Tibial nerve (tissue), 4 donors: ENCODE measurements around the gene C6orf15. TPM values are rescaled to one million over a fixed set of nuclear protein-coding genes. Genes with fewer than 3 reads are reported as not detected.

ENCODE experiments used
- DNase-seq, 2 donors: peaks; one replicate each; pipeline ENCODE4 v3.0.0-alpha.2; 2019; ENCODE audit warnings: low spot score in 2 of 2
- H3K27ac ChIP-seq, 4 donors: fragments of 200-600 bp; sonication (generic) in 3 of 4; one replicate each; pipeline ENCODE4 v1.5.1; 2017 to 2019; ENCODE audit warnings: mild to moderate bottlenecking in 1 of 4
- H3K27me3 ChIP-seq, 2 donors: fragments of 200-600 bp; sonication (generic) in 1 of 2; one replicate each; pipeline versions ENCODE4 v1.5.1 to v1.6.0; 2017 to 2019
- H3K36me3 ChIP-seq, 3 donors: fragments of 200-600 bp; sonication (generic); one replicate each; pipeline ENCODE4 v1.5.1; 2018 to 2019
- H3K4me1 ChIP-seq, 4 donors: fragments of 200-600 bp; sonication (generic) in 3 of 4; one replicate each; pipeline ENCODE4 v1.5.1; 2017 to 2019
- H3K4me3 ChIP-seq, 4 donors: fragments of 200-600 bp; sonication (generic) in 3 of 4; one replicate each; pipeline ENCODE4 v1.5.1; 2017 to 2019; ENCODE audit warnings: mild to moderate bottlenecking in 1 of 4, moderate library complexity in 1 of 4
- H3K9me3 ChIP-seq, 4 donors: fragments of 200-600 bp; sonication (generic) in 3 of 4; one replicate each; pipeline ENCODE4 v1.5.1; 2017 to 2019
- EP300 ChIP-seq, 2 donors: sonication (generic); formaldehyde crosslinking; IDR thresholded peaks; one replicate each; pipeline ENCODE4 v1.6.1; 2017; ENCODE audit warnings: antibody characterized with exemption in 2 of 2, mild to moderate bottlenecking in 1 of 2
- POLR2A ChIP-seq, 2 donors: fragments of 450-650 bp; IDR thresholded peaks; one replicate each; pipeline ENCODE4 v1.6.1; 2017; ENCODE audit warnings: antibody characterized with exemption in 2 of 2, mild to moderate bottlenecking in 2 of 2, moderate library complexity in 2 of 2
- WGBS, 2 donors: methylation state at CpG; one replicate each; pipeline ENCODE4 v1.1.5; 2018; 5-methylcytosine and 5-hydroxymethylcytosine counted together
- total RNA-seq, 4 donors: library from RNA; depleted of rRNA; stranded (reverse); fragments of >200 nt; gene quantifications; one replicate each; pipeline ENCODE4 v1.1.0, GENCODE V29; 2016
- TF ChIP-seq, protein P1 (sequence below), 5 experiments: fragments of 200-600 bp in 3 of 5; fragments of 450-650 bp in 2 of 5; sonication (generic) in 3 of 5; IDR thresholded peaks; one replicate each; pipeline ENCODE4 v1.5.1; 2016 to 2019; ENCODE audit warnings: antibody characterized with exemption in 5 of 5, mild to moderate bottlenecking in 3 of 5, moderate library complexity in 2 of 5

The C6orf15 gene
- total RNA-seq, 4 donors from 2014 or later, result not detected

DNA sequence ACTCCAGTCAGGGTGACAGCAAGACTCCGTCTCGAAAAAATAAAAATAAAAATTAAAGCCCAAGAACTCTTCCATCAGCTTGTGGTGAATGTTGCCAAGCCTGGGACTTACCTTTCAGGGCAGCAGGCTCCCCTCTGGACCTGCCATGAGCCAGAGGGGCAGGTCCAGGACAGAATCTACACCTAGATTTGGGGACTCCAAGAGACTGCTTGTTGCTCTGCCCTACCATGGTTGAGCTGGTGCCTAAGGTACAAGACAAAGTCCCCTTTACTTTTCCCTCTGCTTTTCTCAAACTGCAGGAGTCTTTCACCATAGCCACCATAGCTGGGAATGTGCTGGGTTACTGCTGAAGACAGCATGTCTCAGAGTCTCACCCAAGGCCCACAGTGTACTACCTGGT is 9.2 kb downstream of the C6orf15 start:
- no peak overlapping the region for H3K4me3 ChIP-seq
- H3K36me3 ChIP-seq, result no peaks in the 10 kb centered on the region
- no peak for DNase-seq
- no peaks in the 10 kb centered on the region for H3K27me3 ChIP-seq
- no peak overlapping the region for H3K27ac ChIP-seq
- TF ChIP-seq, protein P1, sequence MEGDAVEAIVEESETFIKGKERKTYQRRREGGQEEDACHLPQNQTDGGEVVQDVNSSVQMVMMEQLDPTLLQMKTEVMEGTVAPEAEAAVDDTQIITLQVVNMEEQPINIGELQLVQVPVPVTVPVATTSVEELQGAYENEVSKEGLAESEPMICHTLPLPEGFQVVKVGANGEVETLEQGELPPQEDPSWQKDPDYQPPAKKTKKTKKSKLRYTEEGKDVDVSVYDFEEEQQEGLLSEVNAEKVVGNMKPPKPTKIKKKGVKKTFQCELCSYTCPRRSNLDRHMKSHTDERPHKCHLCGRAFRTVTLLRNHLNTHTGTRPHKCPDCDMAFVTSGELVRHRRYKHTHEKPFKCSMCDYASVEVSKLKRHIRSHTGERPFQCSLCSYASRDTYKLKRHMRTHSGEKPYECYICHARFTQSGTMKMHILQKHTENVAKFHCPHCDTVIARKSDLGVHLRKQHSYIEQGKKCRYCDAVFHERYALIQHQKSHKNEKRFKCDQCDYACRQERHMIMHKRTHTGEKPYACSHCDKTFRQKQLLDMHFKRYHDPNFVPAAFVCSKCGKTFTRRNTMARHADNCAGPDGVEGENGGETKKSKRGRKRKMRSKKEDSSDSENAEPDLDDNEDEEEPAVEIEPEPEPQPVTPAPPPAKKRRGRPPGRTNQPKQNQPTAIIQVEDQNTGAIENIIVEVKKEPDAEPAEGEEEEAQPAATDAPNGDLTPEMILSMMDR (IDR thresholded peaks at IDR 0.05), result no peak
- TF ChIP-seq POLR2A (IDR thresholded peaks at IDR 0.05) (no peak), EP300 (IDR thresholded peaks at IDR 0.05) (no peak)
- H3K9me3 ChIP-seq, result no peaks in the 10 kb centered on the region
- H3K4me1 ChIP-seq, result no peaks in the 10 kb centered on the region
- 93 to 95% methylated on average over 2 of the region's 2 CpGs for WGBS, 2 donors

- Histone ChIP-seq H3K4me3 (no peak overlapping the region), H3K4me1 (peaks cover 0 to 11% (median 3%) of the 10 kb centered on the region in 4 donors), H3K9me3 (no peaks in the 10 kb centered on the region), H3K36me3 (no peaks in the 10 kb centered on the region), H3K27ac (no peak overlapping the region), H3K27me3 (no peaks in the 10 kb centered on the region)
- WGBS, 2 donors, result 94% methylated on average over 4 of the region's 4 CpGs
- no peak for TF ChIP-seq EP300 (IDR thresholded peaks at IDR 0.05)
- TF ChIP-seq, protein P1 (IDR thresholded peaks at IDR 0.05), result no peak
- TF ChIP-seq POLR2A (IDR thresholded peaks at IDR 0.05), result no peak
- no peak for DNase-seq
Observed at GRCh38 chr6:31098449-31098938, 13.9 kb downstream of the C6orf15 start.

DNA sequence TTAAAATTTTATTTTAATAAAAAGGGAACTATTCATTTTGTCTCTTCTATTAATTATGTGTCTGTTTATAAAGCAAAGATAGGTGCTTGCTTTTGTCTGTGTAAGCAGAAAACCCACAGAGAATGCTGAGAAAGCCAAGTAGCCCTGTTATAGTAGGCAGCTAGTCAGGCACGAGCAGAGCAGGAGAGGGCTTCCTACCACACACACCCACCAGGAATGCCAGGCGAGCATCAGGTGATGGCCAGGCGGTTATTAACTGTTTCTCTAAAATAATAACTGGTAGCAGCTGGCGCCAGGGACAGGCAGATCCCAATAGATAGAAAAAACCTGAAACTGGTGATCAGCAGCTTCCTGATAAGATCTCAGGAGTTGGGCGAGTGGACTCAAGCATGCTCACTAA is 15.7 kb downstream of the C6orf15 start:
- Histone ChIP-seq H3K27ac (no peak overlapping the region), H3K27me3 (no peaks in the 10 kb centered on the region), H3K4me1 (peaks cover 0 to 20% (median 3%) of the 10 kb centered on the region in 4 donors), H3K9me3 (no peaks in the 10 kb centered on the region), H3K4me3 (no peak overlapping the region), H3K36me3 (no peaks in the 10 kb centered on the region)
- DNase-seq, result no peak
- no peak for TF ChIP-seq POLR2A (IDR thresholded peaks at IDR 0.05)
- TF ChIP-seq EP300 (IDR thresholded peaks at IDR 0.05), result no peak
- TF ChIP-seq, protein P1 (IDR thresholded peaks at IDR 0.05), result no peak
- WGBS, 2 donors, result 69 to 72% methylated on average over 5 of the region's 5 CpGs

DNA sequence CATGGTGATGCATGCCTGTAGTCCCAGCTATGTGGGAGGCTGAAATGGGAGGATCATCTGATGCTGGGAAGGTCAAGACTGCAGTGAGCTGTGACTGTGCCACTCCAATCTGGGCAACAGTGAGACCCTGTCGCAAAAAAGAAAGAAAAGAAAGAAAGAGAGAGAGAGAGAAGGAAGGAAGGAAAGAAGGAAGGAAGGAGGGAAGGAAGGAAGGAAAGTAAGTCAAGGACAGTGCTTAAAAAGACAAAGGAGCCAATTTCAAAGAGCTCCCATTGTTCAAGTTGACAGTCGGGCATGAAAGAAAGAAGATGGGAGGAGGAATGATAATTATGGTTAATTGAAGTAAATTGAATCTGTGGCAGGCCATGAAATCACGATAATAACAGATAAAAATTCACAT is 16.2 kb downstream of the C6orf15 start:
- 57 to 73% methylated on average over 3 of the region's 3 CpGs for WGBS, 2 donors
- TF ChIP-seq, protein P1 (IDR thresholded peaks at IDR 0.05), result no peak
- no peak for TF ChIP-seq EP300 (IDR thresholded peaks at IDR 0.05)
- no peak for TF ChIP-seq POLR2A (IDR thresholded peaks at IDR 0.05)
- Histone ChIP-seq H3K4me1 (peaks cover 0 to 20% (median 3%) of the 10 kb centered on the region in 4 donors), H3K4me3 (no peak overlapping the region), H3K27ac (no peak overlapping the region), H3K27me3 (no peaks in the 10 kb centered on the region), H3K9me3 (no peaks in the 10 kb centered on the region), H3K36me3 (no peaks in the 10 kb centered on the region)
- no peak for DNase-seq

DNA sequence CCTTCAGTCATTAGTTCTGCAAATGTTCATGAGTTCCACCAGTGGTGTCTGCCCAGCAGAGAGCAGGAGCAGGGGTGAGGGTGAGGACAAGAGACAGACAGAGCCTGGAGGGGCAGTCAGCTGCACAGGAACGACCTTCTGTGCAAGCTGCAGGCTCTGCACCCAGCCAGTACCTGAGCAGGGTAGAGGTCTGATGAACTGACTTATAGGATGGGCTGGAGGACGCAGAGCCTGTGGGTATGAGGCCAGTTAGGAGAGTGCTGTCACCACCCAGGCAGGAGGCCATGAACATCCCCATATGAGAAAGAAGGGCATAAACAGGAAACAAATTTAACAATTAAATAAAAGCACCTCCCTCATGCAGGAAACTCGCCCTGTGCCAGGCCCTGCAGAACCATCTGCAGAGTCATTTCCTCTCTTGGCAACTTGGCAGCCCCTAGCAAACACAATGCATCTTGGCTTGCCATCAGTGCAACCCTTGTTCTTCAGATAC is 17.9 kb downstream of the C6orf15 start:
- H3K4me3 ChIP-seq, result no peak overlapping the region
- no peaks in the 10 kb centered on the region for H3K27me3 ChIP-seq
- peak overlapping the region in 1 of 4 donors; percentile 59 for H3K27ac ChIP-seq
- H3K4me1 ChIP-seq, result peaks cover 0 to 20% (median 3%) of the 10 kb centered on the region in 4 donors
- DNase-seq, result no peak
- no peaks in the 10 kb centered on the region for H3K9me3 ChIP-seq
- TF ChIP-seq EP300 (IDR thresholded peaks at IDR 0.05) (no peak), POLR2A (IDR thresholded peaks at IDR 0.05) (no peak)
- TF ChIP-seq, protein P1 (IDR thresholded peaks at IDR 0.05), result no peak
- WGBS, 2 donors, result 61 to 65% methylated on average over 3 of the region's 3 CpGs
- H3K36me3 ChIP-seq, result no peaks in the 10 kb centered on the region
